HCT116 (cell line): Measurements from ENCODE around the gene LRP2.

ENCODE experiments used
- EGR1 ChIP-seq: IDR thresholded peaks from 2 replicates; pipeline ENCODE4 v1.6.1; 2012; ENCODE audit warnings: low read depth
- EZH2 ChIP-seq: fragments of 200-600 bp; sonication (generic); IDR thresholded peaks from 2 replicates; pipeline ENCODE4 v1.6.1; 2017; ENCODE audit warnings: antibody characterized with exemption, mixed run types
- EZH2phosphoT487 ChIP-seq: fragments of 200-600 bp; IDR thresholded peaks from 2 replicates; pipeline ENCODE4 v1.6.1; 2018; ENCODE audit warnings: antibody characterized with exemption, borderline replicate concordance
- SP1 ChIP-seq: IDR thresholded peaks from 2 replicates; pipeline ENCODE4 v1.6.1; 2012; ENCODE audit warnings: low read depth
- ZBTB33 ChIP-seq: IDR thresholded peaks from 2 replicates; pipeline ENCODE4 v1.6.1; 2011; ENCODE audit warnings: mild to moderate bottlenecking, low read length, moderate library complexity; ENCODE audit not compliant: insufficient replicate concordance; ENCODE audit errors: extremely low read depth
- TF ChIP-seq, protein P1 (sequence below), 3 experiments: fragments of 200-600 bp in 1 of 3; sonication (generic) in 1 of 3; IDR thresholded peaks in 2 of 3; conservative IDR thresholded peaks in 1 of 3; 2 replicates each; pipeline ENCODE4 v1.5.1; 2012 to 2017; ENCODE audit warnings: low read depth in 2 of 3, low read length in 2 of 3, antibody characterized with exemption in 1 of 3, borderline replicate concordance in 1 of 3, control low read depth in 1 of 3, mild to moderate bottlenecking in 1 of 3, mixed read lengths in 1 of 3, mixed run types in 1 of 3, moderate library complexity in 1 of 3; ENCODE audit not compliant: insufficient read depth in 1 of 3

- TF ChIP-seq, protein P1, sequence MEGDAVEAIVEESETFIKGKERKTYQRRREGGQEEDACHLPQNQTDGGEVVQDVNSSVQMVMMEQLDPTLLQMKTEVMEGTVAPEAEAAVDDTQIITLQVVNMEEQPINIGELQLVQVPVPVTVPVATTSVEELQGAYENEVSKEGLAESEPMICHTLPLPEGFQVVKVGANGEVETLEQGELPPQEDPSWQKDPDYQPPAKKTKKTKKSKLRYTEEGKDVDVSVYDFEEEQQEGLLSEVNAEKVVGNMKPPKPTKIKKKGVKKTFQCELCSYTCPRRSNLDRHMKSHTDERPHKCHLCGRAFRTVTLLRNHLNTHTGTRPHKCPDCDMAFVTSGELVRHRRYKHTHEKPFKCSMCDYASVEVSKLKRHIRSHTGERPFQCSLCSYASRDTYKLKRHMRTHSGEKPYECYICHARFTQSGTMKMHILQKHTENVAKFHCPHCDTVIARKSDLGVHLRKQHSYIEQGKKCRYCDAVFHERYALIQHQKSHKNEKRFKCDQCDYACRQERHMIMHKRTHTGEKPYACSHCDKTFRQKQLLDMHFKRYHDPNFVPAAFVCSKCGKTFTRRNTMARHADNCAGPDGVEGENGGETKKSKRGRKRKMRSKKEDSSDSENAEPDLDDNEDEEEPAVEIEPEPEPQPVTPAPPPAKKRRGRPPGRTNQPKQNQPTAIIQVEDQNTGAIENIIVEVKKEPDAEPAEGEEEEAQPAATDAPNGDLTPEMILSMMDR (IDR thresholded peaks at IDR 0.05 in 2 of 3, conservative IDR thresholded peaks at IDR 0.05 in 1 of 3; ENCODE audit: borderline replicate concordance in 1 of 3, insufficient read depth in 1 of 3, low read depth in 2 of 3, low read length in 2 of 3), result no peak
- TF ChIP-seq SP1 (no peak), EZH2 (no peak), EGR1 (no peak), EZH2phosphoT487 (no peak), ZBTB33 (no peak)
Observed at GRCh38 chr2:169106563-169107545, 255.5 kb downstream of the LRP2 start.
